Vagina (tissue), 2 donors: ENCODE data around the gene PTER.

Experiments
- POLR2A ChIP-seq, 2 donors: fragments of 450-650 bp; IDR thresholded peaks; one replicate each; pipeline ENCODE4 v1.6.1; 2017; ENCODE audit warnings: antibody characterized with exemption in 2 of 2, mild to moderate bottlenecking in 2 of 2, moderate library complexity in 2 of 2
- POLR2AphosphoS5 ChIP-seq, 2 donors: sonication (generic); formaldehyde crosslinking; IDR thresholded peaks; one replicate each; pipeline ENCODE4 v1.9.0; 2017; ENCODE audit warnings: antibody characterized with exemption in 2 of 2, mild to moderate bottlenecking in 2 of 2, low read depth in 1 of 2; ENCODE audit not compliant: insufficient read depth in 1 of 2
- TF ChIP-seq, protein P1 (sequence below), 3 experiments: fragments of 450-650 bp in 2 of 3; fragments of 200-600 bp in 1 of 3; sonication (generic) in 1 of 3; IDR thresholded peaks; one replicate each; pipeline ENCODE4 v1.5.1; 2017 to 2019; ENCODE audit warnings: antibody characterized with exemption in 3 of 3, mild to moderate bottlenecking in 2 of 3, moderate library complexity in 2 of 3

DNA sequence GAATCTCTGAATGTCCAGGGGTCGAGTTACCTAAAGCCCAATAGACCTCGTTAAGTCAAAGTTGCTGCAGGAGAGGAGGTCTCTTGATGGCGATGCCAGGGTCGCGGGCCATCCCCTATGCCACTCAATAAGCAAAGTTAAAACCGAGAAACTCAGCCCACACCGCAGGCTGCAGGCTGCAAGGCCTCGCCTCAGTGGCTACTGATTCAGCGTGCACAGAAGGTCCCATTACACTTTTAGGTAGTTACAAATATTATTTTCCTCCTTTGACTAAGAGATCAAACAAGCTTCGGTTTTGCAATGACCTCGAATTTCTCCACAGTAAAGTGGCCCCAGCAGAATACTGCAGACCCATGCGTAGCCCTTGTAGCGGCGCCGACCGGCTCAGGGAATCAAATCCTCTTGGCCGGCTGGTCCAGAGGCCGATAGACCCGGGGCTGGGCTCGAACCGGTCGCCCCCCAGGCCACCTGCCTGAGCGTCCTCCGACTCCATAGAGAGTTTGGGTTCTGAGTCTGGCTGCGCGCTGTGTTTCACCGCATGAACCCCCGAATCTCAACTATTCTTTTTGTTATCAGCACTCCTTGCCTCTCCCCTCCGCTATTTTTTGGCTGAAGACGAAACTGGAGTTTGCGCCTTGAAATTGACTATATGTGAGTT is 82.6 kb downstream of the PTER start:
- TF ChIP-seq, protein P1, sequence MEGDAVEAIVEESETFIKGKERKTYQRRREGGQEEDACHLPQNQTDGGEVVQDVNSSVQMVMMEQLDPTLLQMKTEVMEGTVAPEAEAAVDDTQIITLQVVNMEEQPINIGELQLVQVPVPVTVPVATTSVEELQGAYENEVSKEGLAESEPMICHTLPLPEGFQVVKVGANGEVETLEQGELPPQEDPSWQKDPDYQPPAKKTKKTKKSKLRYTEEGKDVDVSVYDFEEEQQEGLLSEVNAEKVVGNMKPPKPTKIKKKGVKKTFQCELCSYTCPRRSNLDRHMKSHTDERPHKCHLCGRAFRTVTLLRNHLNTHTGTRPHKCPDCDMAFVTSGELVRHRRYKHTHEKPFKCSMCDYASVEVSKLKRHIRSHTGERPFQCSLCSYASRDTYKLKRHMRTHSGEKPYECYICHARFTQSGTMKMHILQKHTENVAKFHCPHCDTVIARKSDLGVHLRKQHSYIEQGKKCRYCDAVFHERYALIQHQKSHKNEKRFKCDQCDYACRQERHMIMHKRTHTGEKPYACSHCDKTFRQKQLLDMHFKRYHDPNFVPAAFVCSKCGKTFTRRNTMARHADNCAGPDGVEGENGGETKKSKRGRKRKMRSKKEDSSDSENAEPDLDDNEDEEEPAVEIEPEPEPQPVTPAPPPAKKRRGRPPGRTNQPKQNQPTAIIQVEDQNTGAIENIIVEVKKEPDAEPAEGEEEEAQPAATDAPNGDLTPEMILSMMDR (IDR thresholded peaks at IDR 0.05): no peak
- no peak for TF ChIP-seq POLR2AphosphoS5 (IDR thresholded peaks at IDR 0.05; ENCODE audit: insufficient read depth in 1 of 2, low read depth in 1 of 2)
- no peak for TF ChIP-seq POLR2A (IDR thresholded peaks at IDR 0.05)
